Caco-2 (cell line): ENCODE data around the gene WNT5B. TPM values are rescaled to one million over a fixed set of nuclear protein-coding genes. Genes with fewer than 3 reads are reported as not detected.

ENCODE experiments used
- BruUV-seq: library from RNA; stranded (reverse); fragments of 400-500 nt; replicated peaks from 2 replicates; lab custom pipeline; 2021; lab: Mats Ljungman, UMichigan
- CTCF ChIA-PET: fragments of 300-600 bp; sonication (Branson Sonifier 250); formaldehyde crosslinking; loops from one replicate; lab custom pipeline; 2022; ENCODE audit warnings: antibody characterized with exemption; lab: Charles Lee
- POLR2A ChIA-PET: fragments of 300-600 bp; sonication (Branson Sonifier 250); formaldehyde crosslinking; loops from one replicate; lab custom pipeline; 2022; ENCODE audit warnings: antibody characterized with exemption; lab: Charles Lee
- DNase-seq, 2 experiments: peaks; one replicate each; pipeline versions ENCODE4 v3.0.0 to v3.0.0-alpha.2; 2020 to 2022
- H3K27me3 ChIP-seq: replicated peaks from 2 replicates; pipeline ENCODE4 v1.6.0; 2011; ENCODE audit warnings: low read length; ENCODE audit not compliant: control insufficient read depth, insufficient read depth
- H3K36me3 ChIP-seq: 2 replicates; pipeline ENCODE4 v1.5.1; 2011; ENCODE audit warnings: low read length; ENCODE audit not compliant: control insufficient read depth, insufficient read depth
- H3K4me1 ChIP-seq: fragments of 250-450 bp; sonication (Bioruptor Pico); 2 replicates; pipeline ENCODE4 v1.5.1; 2020; ENCODE audit warnings: mild to moderate bottlenecking
- H3K4me3 ChIP-seq: 2 replicates; pipeline ENCODE4 v1.5.1; 2011; ENCODE audit warnings: low read depth, mild to moderate bottlenecking, control low read depth, low read length
- H3K9me3 ChIP-seq: fragments of 250-450 bp; sonication (Bioruptor Pico); 2 replicates; pipeline ENCODE4 v1.5.1; 2020; ENCODE audit warnings: mild to moderate bottlenecking, moderate library complexity
- H3K27ac Mint-ChIP-seq: one replicate; pipeline ENCODE4 v1.8.0; 2022; ENCODE audit warnings: mixed read lengths; ENCODE audit not compliant: unreplicated experiment
- H3K27me3 Mint-ChIP-seq: one replicate; pipeline ENCODE4 v1.8.0; 2022; ENCODE audit warnings: mixed read lengths; ENCODE audit not compliant: insufficient read depth, unreplicated experiment
- H3K36me3 Mint-ChIP-seq: one replicate; pipeline ENCODE4 v1.8.0; 2022; ENCODE audit warnings: mild to moderate bottlenecking, mixed read lengths; ENCODE audit not compliant: insufficient read depth, unreplicated experiment
- H3K4me1 Mint-ChIP-seq: one replicate; pipeline ENCODE4 v1.8.0; 2022; ENCODE audit warnings: low read depth, mixed read lengths; ENCODE audit not compliant: unreplicated experiment
- H3K4me3 Mint-ChIP-seq: one replicate; pipeline ENCODE4 v1.8.0; 2022; ENCODE audit warnings: mild to moderate bottlenecking, moderate library complexity, mixed read lengths; ENCODE audit not compliant: unreplicated experiment
- H3K9me3 Mint-ChIP-seq: one replicate; pipeline ENCODE4 v1.8.0; 2022; ENCODE audit warnings: mixed read lengths; ENCODE audit not compliant: unreplicated experiment
- intact Hi-C: fragments of 100-400 bp; cut with micrococcal nuclease; formaldehyde crosslinking; loops from one replicate; pipeline ENCODE4 v1.10.0; 2022; ENCODE audit not compliant: unreplicated experiment
- total RNA-seq: library from RNA; stranded (reverse); gene quantifications from 2 replicates; pipeline ENCODE4 v1.2.3, GENCODE V29; 2022
- TF ChIP-seq, protein P1 (sequence below), 2 experiments: fragments of 200-600 bp in 1 of 2; IDR thresholded peaks; 1 replicate in 1 of 2; 2 replicates in 1 of 2; pipeline versions ENCODE4 v1.5.1 to v1.8.0; 2011 to 2022; ENCODE audit warnings: antibody characterized with exemption in 1 of 2, control low read depth in 1 of 2, inconsistent platforms in 1 of 2, low read depth in 1 of 2, low read length in 1 of 2, mild to moderate bottlenecking in 1 of 2, moderate library complexity in 1 of 2; ENCODE audit not compliant: insufficient read depth in 1 of 2, severe bottlenecking in 1 of 2, unreplicated experiment in 1 of 2

WNT5B gene
- total RNA-seq, 1 experiment from 2014 or later, result 6.9 TPM

DNA sequence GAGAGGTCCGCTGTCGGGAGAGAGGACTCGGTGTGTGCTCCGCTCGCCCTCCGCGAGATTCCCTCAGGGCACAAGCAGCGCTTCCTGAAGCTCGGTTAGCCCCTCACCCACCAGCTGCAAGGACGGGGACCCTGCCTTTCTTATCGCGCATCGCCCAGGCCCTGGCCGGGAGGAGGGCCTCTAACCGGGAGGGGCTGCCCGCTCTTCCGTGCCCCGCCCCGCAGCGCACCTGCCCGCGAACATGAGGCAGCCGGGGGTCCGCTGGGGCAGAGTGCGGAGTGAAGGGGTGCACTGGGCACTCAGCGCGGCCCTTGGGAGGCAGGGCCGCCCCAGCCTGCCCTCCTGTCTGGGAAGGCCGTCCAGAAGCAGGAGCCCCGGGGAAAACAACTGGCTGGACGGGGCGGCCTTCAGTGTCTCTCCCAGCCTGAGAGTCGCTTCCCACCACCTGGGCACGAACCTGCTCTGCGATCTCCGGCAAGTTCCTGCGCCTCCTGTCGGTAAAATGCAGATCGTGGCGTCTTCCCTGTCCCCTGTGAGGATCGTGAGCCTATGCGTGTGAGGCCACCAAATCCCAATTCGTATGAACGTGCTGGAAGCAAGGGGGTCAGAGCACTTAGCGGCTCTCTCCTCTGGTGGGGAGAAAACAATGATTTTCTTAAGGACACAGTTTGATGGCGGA is 33.9 kb downstream of the WNT5B start:
- TF ChIP-seq, protein P1, sequence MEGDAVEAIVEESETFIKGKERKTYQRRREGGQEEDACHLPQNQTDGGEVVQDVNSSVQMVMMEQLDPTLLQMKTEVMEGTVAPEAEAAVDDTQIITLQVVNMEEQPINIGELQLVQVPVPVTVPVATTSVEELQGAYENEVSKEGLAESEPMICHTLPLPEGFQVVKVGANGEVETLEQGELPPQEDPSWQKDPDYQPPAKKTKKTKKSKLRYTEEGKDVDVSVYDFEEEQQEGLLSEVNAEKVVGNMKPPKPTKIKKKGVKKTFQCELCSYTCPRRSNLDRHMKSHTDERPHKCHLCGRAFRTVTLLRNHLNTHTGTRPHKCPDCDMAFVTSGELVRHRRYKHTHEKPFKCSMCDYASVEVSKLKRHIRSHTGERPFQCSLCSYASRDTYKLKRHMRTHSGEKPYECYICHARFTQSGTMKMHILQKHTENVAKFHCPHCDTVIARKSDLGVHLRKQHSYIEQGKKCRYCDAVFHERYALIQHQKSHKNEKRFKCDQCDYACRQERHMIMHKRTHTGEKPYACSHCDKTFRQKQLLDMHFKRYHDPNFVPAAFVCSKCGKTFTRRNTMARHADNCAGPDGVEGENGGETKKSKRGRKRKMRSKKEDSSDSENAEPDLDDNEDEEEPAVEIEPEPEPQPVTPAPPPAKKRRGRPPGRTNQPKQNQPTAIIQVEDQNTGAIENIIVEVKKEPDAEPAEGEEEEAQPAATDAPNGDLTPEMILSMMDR (IDR thresholded peaks at IDR 0.05; ENCODE audit: insufficient read depth in 1 of 2, low read depth in 1 of 2, low read length in 1 of 2, severe bottlenecking in 1 of 2, unreplicated experiment in 1 of 2), result no peak
- ChIA-PET POLR2A (interaction anchor here (1.4 kb wide), 1 partner anchor 28 kb away, joined by 13 read pairs; the partner anchor contains the start of gene ADIPOR2), CTCF (no interaction called here)
- peak overlapping the region; percentile 11 for H3K27ac Mint-ChIP-seq
- H3K4me1 ChIP-seq, result peaks cover 24% of the 10 kb centered on the region
- intact Hi-C loops, result no loop called here
- H3K9me3 ChIP-seq, result no peaks in the 10 kb centered on the region
- no TSS peak for BruUV-seq
- H3K9me3 Mint-ChIP-seq, result no peaks in the 10 kb centered on the region
- H3K4me3 ChIP-seq, result no peak overlapping the region
- peaks cover 15% of the 10 kb centered on the region for H3K36me3 Mint-ChIP-seq
- H3K4me3 Mint-ChIP-seq, result peak overlapping the region; percentile 49
- H3K27me3 Mint-ChIP-seq, result no peaks in the 10 kb centered on the region
- DNase-seq, result no peak
- peaks cover 6% of the 10 kb centered on the region for H3K4me1 Mint-ChIP-seq
- no peaks in the 10 kb centered on the region for H3K36me3 ChIP-seq
- no peaks in the 10 kb centered on the region for H3K27me3 ChIP-seq

GRCh38 chr12:1663440-1664132 is 34.6 kb downstream of the WNT5B start:
- H3K4me1 Mint-ChIP-seq, result peaks cover 6% of the 10 kb centered on the region
- TF ChIP-seq, protein P1 (IDR thresholded peaks at IDR 0.05; ENCODE audit: insufficient read depth in 1 of 2, low read depth in 1 of 2, low read length in 1 of 2, severe bottlenecking in 1 of 2, unreplicated experiment in 1 of 2), result no peak
- no peaks in the 10 kb centered on the region for H3K9me3 ChIP-seq
- H3K9me3 Mint-ChIP-seq, result no peaks in the 10 kb centered on the region
- H3K36me3 Mint-ChIP-seq, result peaks cover 15% of the 10 kb centered on the region
- no peaks in the 10 kb centered on the region for H3K27me3 ChIP-seq
- no peak for DNase-seq
- ChIA-PET CTCF (no interaction called here), POLR2A (no interaction called here)
- H3K27me3 Mint-ChIP-seq, result no peaks in the 10 kb centered on the region
- H3K4me1 ChIP-seq, result peaks cover 24% of the 10 kb centered on the region
- H3K36me3 ChIP-seq, result no peaks in the 10 kb centered on the region
- intact Hi-C loops, result no loop called here
- peak overlapping the region; percentile 49 for H3K4me3 Mint-ChIP-seq
- BruUV-seq, result no TSS peak
- H3K4me3 ChIP-seq, result no peak overlapping the region
- H3K27ac Mint-ChIP-seq, result peak overlapping the region; percentile 11

- intact Hi-C loops, result no loop called here
- Mint-ChIP-seq H3K4me1 (peaks cover 9% of the 10 kb centered on the region), H3K36me3 (peaks cover 15% of the 10 kb centered on the region), H3K9me3 (no peaks in the 10 kb centered on the region), H3K4me3 (no peak overlapping the region), H3K27me3 (no peaks in the 10 kb centered on the region), H3K27ac (peak overlapping the region; percentile 6)
- TF ChIP-seq, protein P1 (IDR thresholded peaks at IDR 0.05; ENCODE audit: insufficient read depth in 1 of 2, low read depth in 1 of 2, low read length in 1 of 2, severe bottlenecking in 1 of 2, unreplicated experiment in 1 of 2), result no peak
- no peaks in the 10 kb centered on the region for H3K9me3 ChIP-seq
- peaks cover 20% of the 10 kb centered on the region for H3K4me1 ChIP-seq
- H3K36me3 ChIP-seq, result no peaks in the 10 kb centered on the region
- ChIA-PET POLR2A (no interaction called here), CTCF (no interaction called here)
- no peak for DNase-seq
- no peak overlapping the region for H3K4me3 ChIP-seq
- BruUV-seq, result no TSS peak
- no peaks in the 10 kb centered on the region for H3K27me3 ChIP-seq
Observed at GRCh38 chr12:1665366-1665765, 36.3 kb downstream of the WNT5B start.
